GM19397 (cell line): ENCODE measurements around the gene FAM13C.
"Not testable (repeated sequence)": the region's sequence is repeated elsewhere in the genome, so short reads cannot be mapped to it uniquely, and the experiment has no call there.

Experiments
- ATAC-seq: cut with Tn5 transposase; IDR thresholded peaks from one replicate; pipeline ENCODE4 v1.9.1; 2021; ENCODE audit warnings: mild to moderate bottlenecking, moderate library complexity; ENCODE audit not compliant: unreplicated experiment

FAM13C gene

GRCh38 chr10:59240582-59241183, 121.7 kb downstream of the FAM13C start:
- ATAC-seq: no peak

GRCh38 chr10:59239108-59239507, 123.2 kb downstream of the FAM13C start:
- ATAC-seq: not testable (repeated sequence)

GRCh38 chr10:59237775-59238174, 124.6 kb downstream of the FAM13C start:
- no peak for ATAC-seq

- ATAC-seq: no peak
Measured at GRCh38 chr10:59236064-59236697, 126.2 kb downstream of the FAM13C start.

- ATAC-seq: no peak
Measured at GRCh38 chr10:59234816-59235429, 127.4 kb downstream of the FAM13C start.

GRCh38 chr10:59234194-59234593, 128.2 kb downstream of the FAM13C start:
- no peak for ATAC-seq

- ATAC-seq: no peak
Measured at GRCh38 chr10:59229441-59229840, 132.9 kb downstream of the FAM13C start.

GRCh38 chr10:59227136-59227673, 135.1 kb downstream of the FAM13C start:
- no peak for ATAC-seq

- ATAC-seq: no peak
Measured at GRCh38 chr10:59225211-59225610, 137.1 kb downstream of the FAM13C start.

GRCh38 chr10:59223597-59223996, 138.8 kb downstream of the FAM13C start:
- ATAC-seq: not testable (repeated sequence)

- ATAC-seq: no peak
Measured at GRCh38 chr10:59222788-59223187, 139.6 kb downstream of the FAM13C start.

- ATAC-seq: no peak
Measured at GRCh38 chr10:59216178-59216869, 146.0 kb downstream of the FAM13C start.

GRCh38 chr10:59214160-59214559, 148.2 kb downstream of the FAM13C start:
- ATAC-seq: no peak

GRCh38 chr10:59212301-59212798, 150.0 kb downstream of the FAM13C start:
- no peak for ATAC-seq

- no peak for ATAC-seq
Measured at GRCh38 chr10:59206204-59206720, 156.1 kb downstream of the FAM13C start.
